NCI-H345 (cell line): ENCODE data around the gene OTP.

Experiments
- DNase-seq: peaks from one replicate; lab custom pipeline; 2025; lab: John Stamatoyannopoulos, UW

OTP gene

DNA sequence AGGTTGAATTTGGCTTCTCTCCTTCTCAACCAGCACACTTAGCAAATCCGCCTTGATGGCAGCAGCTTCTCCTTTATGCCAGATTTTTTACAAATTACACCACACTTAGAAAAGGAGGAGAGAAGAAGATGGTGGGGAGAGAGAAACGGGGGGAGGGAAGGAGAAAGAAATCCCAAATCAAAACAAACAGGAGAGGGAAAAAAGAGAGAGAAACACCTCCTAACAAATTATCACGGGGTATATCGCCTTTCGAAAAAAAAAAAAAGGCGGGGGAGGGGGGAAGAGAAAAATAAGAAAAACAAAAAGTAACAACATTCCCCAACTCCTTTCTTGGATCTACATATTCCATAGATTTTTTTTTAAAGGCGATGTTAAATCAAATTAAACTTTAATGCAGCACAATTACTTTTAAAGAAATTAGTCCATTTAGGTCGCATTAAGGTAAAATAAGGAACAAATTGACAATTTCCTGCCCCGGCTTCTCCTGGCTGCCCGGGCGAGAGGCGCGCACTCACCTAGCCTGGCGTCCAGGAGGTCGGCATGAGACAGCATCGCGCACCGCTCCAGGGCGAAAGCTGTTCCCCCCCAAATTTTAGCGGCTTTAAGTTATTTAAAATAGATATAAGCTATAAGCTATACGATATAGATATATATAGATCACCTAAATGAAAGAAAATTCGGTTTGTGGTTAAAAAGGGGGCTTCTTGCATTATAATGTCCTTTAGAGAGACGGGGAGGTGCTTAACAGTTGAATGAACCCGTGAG is at the start of gene OTP:
Gene OTP, minus strand, starts transcription at position 716 of the 765 bp plus-strand sequence. Its CDS starts 164 bp downstream, at position 552.
- DNase-seq, result no peak

DNA sequence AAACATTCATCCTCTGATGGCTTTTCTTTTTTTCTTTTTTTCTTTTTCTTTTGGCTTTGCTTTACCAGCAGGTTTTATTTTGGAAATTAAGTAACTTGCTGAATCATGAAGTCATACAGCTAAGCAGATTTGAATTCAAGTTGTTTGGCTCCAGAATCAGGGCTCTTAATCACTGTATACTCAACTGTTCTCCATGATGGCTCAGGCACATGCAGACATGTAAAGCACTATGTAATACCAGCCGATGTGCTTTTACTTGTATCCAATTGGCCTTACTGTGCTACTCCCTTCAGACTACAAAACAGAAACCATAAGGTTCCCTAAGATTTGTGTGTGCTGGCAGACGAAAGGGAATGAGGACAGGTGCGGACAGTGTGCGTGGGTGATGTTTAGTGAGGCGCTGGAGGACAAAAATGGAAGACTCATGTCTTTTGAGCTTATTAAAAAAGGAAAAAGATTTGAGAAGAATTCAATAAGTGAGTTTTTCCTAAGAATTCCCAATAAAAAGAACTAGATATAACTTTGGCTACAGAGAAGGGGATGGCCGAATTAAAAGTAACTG is 44.7 kb upstream of the OTP start:
- no peak for DNase-seq

DNA sequence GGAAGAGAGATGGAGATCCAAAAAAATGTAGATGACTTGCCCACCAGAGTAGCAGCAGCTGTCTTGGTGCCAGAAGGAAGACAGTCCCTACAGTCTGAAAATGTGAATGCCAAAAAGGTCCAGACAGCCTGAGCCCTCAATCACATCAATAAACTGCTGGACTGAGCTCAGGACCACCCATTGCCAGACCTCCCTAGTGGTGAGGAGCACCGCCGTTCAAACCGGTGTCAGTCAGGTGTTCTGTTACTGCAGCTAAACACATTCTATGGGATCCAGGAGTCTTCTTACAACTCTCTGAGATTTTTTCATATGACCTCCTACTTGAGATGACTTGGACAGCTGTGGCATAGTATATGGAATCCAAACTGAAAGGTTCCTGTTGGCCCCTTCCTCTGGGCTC is 32.0 kb upstream of the OTP start:
- DNase-seq, result no peak

DNA sequence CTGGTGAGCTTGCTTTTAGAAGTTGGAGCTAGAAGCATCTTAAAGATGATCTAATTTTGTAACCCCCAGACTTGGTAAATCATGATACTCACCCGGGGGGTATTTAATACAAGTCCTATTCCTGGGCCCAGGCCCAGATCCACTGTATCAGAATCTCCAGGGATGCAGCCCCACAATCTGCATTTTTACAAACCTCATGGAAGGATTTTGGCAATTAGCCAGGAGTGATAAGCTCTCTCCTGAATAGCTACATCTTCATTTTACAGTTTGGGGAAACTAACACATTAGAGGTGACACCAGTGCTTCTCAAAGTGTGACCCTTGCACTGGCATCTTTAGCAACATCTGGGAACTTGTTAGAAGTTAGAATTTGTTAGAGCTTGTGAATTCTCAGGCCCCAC is 31.2 kb upstream of the OTP start:
- DNase-seq, result no peak

DNA sequence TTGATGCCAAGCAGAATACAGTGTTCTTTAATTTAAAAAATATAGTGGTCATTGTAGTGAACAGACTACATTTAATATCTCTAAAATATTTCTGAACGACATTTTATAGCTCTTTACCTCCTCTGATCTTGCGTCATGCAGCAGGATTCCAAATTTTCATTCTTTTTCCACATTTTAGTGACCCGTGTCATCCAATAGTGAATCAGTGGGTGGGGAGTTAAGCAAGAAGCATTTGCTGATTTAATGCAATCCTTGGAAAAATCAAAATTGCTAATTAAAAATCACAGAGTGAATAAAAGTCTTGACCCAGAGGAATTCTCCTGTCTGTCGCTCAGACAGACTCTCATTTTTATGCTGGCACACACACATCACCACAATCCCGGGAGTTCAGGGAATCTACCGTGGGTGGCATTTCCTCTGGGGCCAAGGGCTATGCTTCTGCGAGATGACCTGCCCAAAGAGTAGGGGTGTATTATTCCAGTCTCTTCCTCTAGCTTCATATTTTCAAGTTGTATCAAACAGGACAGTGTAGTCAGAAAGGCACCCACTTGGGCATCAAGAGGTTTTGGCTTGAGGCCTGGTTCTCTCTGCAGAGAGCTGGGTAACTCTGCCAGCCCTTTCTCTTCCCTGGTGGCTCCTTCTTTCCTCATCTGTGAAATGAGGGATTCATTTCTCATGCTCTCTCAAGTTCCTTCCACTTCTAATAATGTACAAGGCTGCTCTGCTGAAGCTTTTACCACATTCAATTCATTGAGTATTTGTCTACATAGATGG is 24.8 kb upstream of the OTP start:
- no peak for DNase-seq

DNA sequence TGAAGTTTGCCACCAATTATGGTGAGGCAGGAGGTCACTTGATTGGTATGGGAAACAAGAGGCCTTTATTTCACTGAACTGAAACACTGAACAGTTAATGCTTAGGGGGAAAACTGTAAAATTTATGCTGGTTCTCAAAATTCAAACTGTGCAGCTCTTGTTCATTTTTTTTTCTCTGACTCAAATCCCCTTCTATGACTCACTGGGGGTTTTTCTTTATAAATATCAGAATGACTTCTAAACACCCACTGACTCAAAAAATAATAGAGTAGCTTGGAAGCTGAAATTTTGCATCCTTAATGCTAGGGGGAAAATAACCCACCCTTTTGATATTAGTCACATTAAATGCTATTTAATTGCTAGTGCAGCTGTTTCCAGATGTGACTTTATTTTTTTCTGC is 24.1 kb upstream of the OTP start:
- no peak for DNase-seq

DNA sequence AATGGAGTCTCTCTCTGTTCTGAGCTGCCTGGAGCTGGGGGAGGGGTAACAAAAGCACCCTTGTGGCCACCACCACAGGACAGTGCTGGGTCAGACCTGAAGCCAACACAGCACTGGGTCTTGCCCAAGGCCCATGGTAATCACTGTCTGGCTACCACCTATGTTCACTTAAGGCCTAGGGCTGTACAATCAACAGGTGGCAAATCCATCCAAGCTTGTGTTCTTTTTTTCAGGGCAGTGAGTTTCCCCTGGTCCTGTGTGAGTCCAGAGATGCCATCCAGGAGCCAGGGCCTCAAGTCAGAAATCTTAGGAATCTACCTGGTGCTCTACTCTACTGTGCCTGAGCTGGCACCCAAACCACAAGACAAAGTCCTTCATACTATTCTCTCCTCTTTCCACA is 20.1 kb upstream of the OTP start:
- DNase-seq, result no peak

DNA sequence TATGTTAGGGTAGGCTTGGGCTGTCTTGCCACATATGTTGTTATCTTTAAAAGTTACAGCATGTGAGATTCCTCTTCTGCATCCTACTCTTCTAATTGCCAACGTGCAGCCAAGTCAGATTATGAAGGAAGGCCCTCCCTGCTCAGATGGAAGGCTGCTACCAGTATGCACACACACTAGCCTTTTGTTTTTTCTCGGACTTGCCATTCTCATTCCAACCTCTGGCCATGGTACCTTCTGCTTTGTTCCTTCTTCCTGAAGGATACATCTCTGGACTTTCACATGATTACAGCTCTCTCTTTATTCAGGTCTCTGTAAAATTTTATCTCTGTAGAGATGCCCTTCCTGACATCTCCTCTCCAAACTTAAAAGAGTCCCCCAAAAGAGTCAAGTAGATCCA is 12.8 kb upstream of the OTP start:
- no peak for DNase-seq

DNA sequence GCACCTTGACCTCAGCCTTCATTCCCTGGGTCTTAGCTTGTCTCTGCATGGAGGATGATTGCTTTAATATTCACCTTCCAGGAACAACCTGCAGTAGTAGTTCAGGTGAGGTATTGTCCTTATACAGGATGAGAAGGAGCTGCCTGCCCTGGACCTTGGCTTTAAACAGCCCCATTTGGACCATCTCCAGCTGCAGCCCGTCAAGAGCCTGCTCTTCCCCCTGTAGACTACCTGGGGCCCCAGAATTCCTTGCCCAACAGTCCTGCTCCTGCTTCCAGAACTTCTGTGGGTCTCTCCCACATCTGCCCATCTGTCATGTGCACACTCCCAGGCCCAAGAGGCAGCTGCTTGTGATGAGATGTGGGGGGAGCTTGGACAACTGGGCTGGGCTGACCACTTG is 12.2 kb upstream of the OTP start:
- DNase-seq, result no peak

DNA sequence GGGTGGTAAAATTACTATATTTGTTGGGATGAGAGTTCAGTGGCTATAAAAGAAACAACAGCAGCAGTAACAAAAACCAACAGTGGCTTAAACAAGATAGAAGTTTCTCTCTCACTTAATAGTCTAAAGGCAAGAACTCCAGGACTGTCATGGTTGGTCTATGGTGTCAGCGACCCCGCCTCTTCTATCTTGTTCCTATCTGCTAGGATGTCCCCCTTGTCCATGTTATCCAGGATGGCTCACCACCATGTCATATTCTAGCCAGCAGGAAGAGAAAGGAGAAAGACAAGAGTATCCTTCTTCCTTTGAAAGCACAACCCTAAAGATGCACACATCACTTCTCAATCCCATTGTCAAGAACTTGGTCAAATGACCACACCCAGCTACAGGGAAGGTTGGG is 11.3 kb upstream of the OTP start:
- DNase-seq, result no peak

DNA sequence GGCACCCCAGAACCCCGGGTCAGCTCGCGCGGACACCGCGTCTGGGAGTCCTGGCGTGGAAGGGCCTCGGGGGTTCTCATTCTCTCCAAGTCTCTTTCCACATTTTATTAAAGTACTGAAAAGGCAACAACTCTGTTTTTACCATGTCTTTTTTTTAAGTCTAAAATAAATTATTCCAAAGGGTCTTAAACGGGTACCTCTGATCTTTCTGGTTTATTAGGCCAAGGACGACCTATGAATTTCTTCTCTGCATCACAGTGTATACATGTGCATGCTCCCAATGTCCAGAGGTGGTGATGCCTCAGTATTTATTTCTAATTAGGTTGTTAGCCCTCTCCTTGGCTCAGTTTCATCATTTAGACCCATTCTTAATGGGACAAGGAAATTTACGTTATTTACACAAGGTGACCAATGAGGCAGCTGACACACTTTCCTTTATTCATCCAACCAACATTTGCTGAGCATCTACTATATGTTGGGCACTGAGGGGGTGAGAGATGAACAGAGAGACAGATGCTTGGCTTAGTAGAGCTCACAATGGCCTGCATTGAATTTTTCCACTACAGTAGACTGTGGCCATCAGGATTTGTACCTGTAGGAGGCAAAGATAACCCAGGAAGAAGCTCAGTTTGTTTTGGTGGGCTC is 7.6 kb upstream of the OTP start:
- DNase-seq, result no peak

DNA sequence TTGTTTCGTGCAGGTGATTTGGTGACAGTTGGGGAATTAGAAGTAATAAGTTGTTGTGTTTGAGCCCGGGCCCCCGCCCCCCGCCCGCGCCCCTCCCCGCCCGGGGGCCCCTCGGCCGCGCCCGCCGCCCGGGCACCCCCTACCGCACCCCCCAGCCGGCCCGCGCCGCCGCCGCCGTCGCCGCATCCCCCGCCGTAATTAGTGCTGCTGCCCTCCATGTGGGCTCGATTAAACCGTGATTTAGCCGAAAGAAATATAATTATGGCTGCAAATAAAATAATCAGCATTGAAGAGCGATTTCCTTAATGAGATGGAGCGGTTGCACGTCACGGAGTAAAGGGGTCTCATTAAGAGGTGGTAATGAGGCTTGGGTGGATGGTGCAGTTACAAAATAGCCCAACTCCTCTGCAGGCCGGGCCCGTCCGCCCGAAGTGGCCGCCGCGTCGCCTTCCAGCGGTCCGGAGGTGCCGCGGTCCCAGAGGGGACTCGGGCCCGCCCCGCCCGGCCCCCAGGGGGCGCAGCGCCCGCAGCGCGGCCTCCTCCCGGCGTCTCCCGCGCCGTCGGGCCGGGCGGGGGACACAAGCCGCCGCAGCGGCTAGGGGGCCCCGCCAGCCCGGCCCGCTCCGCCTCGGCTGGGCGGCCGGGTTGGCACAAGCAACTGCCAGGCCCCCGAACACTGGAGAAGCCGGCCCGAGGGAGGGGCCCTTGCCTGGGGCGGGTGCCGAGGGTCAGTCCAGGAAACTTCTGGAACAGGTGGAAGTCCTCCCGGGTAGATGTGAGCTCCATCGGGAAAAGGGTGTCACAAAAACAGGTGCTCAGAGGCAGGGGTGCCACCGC is 6.9 kb upstream of the OTP start:
- DNase-seq, result peak; percentile 41

DNA sequence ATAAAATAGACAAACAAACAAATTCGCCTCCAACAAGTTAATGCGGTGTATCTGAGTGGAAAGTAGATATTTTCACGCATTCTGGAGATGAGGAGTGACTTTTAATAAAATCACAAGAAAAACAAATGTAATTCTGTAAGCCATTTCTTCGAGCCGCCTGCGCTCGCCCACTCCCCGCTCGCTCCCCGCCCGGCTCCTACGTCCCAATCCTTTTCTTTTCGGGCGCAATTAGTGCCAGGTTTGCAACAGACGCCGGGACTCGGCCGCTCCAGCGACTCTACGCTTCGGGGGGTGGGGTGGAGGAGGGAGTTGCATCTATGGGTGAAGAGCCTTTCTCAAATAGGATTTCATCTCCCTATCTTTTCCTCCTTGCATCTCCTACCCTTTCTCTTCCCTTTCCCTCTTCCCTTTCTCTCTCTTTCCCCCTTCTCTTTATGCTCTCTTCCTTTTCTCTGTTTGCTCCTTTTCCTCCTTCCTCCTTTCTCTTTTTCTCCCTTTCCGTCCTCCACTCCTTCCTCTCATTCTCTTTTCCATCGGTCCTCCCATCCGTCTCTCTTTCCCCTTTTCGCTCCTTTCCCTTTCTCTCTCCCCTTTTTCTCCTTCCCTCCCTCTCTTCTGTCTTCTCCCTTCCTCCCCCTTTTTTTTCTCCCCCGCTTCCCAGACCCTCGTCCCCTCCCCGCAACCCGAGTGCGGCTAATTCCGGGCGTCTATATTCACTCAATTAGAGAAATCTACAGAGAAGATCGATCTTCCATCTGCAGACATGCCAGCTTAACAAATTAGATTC is 6.1 kb upstream of the OTP start:
- no peak for DNase-seq

DNA sequence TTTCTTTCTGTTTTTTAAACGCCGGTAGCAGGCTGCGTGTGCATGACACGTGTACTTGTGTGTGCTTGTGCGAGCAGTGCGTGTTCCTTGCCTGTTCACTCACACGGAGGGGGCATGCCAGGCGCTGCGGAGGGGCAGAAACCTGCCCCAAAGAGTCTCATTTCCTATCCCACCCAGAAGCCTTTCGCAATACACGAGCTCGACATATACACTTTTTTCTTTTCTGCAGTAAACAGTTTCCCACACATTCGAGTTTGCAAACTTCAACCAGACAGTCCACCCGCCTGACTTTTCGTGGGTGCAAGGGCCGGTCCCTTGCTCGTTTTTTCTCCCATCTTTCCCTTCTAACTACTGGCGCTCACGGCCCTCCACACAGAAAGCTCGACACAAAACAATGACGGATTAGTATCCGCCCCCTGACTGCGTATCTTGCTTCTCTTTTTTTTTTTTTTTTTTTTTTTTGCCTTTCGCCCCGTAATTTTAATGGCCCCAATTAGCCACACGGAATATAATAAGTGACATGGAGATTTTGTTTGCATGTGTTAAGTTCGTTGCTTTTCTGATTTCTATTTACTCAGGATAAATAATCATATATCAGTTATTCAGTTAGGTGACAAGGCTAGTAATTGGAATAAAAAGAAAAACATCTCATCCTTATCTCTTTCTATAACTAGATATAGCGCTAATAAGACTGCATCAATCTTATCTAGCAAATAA is 5.3 kb upstream of the OTP start:
- DNase-seq, result no peak

DNA sequence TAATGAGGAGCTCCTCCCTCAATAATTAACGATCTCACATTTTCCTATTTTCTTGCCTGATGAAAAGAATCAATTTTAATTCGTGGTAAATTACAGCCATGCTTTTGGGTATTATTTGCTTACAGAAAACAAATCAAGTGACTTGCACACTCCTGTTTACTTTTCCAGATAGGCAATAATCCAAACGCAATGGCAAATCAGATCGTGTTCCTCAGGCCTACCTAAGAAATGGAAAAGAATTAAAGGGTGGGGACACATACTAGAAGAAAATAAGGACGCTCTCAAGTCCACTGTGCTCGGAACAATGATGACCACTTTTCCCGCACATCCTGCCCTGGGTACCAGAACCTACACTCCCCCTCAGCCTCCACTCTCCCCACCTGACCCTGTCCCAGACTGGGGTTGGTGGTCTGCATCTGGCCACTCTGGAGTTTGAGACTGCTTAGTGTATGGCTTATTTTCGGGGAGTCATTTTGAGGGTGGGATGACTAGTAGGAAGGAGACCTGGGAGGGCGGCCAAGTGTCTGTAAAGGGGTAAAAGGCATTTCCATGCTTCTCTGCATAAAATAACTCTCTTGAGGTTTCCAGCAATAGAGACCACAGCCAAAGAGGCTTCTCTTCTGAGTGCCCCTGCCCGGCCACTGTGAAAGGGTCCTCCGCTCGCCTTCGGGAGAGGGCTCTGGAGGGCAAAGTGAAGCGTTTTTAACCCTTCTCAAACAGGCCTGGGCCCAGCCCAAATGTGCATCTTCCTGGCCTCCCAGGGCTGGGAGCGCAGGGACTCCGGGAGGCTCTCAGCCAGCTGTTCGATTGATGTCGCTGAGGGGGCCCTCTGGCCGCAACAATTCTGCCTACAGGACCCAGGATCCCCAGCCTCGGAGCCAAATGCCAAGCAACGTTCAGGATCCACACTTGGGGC is 4.5 kb upstream of the OTP start:
- no peak for DNase-seq

DNA sequence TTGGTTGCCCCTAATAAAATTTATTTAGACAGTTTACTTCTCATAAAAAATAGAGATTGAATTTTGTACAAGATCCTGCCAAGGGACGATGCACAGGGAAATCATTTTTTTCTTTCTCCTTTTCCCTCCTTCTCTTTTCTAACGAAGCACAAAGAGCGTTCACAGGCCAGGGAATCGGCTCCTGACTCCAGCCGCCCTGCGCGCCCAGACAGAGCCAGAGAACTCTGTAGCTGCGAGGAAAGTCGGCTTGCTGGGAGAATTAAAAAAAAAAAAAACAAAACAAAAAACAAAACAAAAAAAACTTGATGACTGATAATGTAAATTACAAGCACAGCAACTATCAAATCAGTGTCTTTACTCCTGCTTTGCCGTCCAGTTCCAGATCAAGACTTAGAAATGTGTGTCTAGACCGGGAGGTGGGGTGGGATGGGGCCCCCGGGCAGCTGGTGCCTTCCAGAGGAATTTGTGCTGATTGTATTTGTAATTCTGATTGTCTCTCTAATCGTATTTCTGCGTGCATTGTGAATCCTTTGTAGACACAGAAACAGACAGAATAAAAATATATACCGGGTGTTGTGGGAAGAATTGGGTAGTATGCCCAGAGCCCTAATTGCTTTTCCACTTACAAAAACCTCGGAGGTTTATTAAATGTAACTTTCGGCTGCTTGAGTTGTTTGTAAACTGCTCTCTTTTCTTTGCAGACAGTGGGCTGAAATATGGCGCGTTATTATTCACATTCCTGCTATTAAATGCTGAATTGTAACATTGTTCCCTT is 3.6 kb upstream of the OTP start:
- no peak for DNase-seq

DNA sequence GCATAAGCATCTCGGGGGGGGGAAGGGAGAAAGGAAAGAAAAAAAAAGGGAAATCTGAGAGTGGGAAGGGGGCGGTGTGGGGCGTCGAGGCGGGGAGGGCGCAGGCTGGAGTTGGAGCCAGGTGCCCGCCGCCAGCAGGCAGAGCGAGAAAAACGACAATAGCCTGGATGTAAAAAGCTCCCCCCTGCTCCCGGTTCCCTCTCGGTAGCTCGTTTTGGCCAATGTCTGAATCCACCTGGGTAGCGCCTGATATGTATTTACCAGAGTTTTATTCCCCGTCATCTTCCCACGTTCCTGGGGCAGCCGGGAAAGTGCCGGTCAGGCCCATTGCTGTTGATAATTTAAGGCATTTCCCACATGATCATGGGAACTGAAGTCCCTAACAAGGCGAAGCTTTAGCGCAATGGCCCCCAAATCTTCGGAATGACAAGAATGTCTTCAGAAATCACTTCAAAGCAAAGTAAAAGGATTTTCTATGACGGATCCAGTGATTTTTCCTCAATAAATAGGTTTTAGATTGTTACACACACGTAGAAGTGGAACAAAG is 3.0 kb upstream of the OTP start:
- DNase-seq, result no peak
